H9 (cell line): Measurements from ENCODE around the gene CCS. TPM values are rescaled to one million over a fixed set of nuclear protein-coding genes. Genes with fewer than 3 reads are reported as not detected.

Source experiments
- DNase-seq: peaks from one replicate; pipeline ENCODE4 v3.0.0-alpha.2; 2017
- H2AFZ ChIP-seq: one replicate; pipeline ENCODE4 v1.6.1; 2013; ENCODE audit warnings: mild to moderate bottlenecking, low read length, control low read depth, moderate library complexity
- H2AK5ac ChIP-seq: 2 replicates; pipeline ENCODE4 v1.6.1; 2013; ENCODE audit warnings: low read length, control low read depth, mixed read lengths; ENCODE audit not compliant: insufficient read length
- H2BK120ac ChIP-seq: one replicate; pipeline ENCODE4 v1.6.1; 2013; ENCODE audit warnings: low read depth, mild to moderate bottlenecking, low read length, control low read depth, inconsistent platforms; ENCODE audit not compliant: poor library complexity, severe bottlenecking
- H2BK12ac ChIP-seq: 2 replicates; pipeline ENCODE4 v1.6.1; 2013; ENCODE audit warnings: low read length, control low read depth, mixed read lengths, low read depth; ENCODE audit not compliant: insufficient read length
- H2BK15ac ChIP-seq: 2 replicates; pipeline ENCODE4 v1.6.1; 2013; ENCODE audit warnings: low read depth, low read length, control low read depth
- H2BK20ac ChIP-seq: one replicate; pipeline ENCODE4 v1.6.1; 2013; ENCODE audit warnings: low read depth, mild to moderate bottlenecking, low read length, control low read depth, inconsistent platforms; ENCODE audit not compliant: poor library complexity, severe bottlenecking
- H2BK5ac ChIP-seq: 2 replicates; pipeline ENCODE4 v1.6.1; 2013; ENCODE audit warnings: low read length, control low read depth, mixed read lengths; ENCODE audit not compliant: insufficient read length
- H3K14ac ChIP-seq: 2 replicates; pipeline ENCODE4 v1.6.1; 2013; ENCODE audit warnings: low read length, control low read depth; ENCODE audit not compliant: insufficient read depth
- H3K18ac ChIP-seq: 2 replicates; pipeline ENCODE4 v1.6.1; 2013; ENCODE audit warnings: low read depth, mild to moderate bottlenecking, mixed read lengths, low read length, control low read depth; ENCODE audit not compliant: insufficient read length
- H3K23ac ChIP-seq: 2 replicates; pipeline ENCODE4 v1.6.1; 2013; ENCODE audit warnings: low read length, control low read depth, mixed read lengths, low read depth; ENCODE audit not compliant: insufficient read length
- H3K23me2 ChIP-seq: 2 replicates; pipeline ENCODE4 v1.6.1; 2013; ENCODE audit warnings: low read depth, mild to moderate bottlenecking, mixed read lengths, low read length, control low read depth; ENCODE audit not compliant: insufficient read length, poor library complexity, severe bottlenecking
- H3K27ac ChIP-seq: 2 replicates; pipeline ENCODE4 v1.5.1; 2013; ENCODE audit warnings: low read length, control low read depth, mixed read lengths, low read depth; ENCODE audit not compliant: insufficient read length
- H3K27me3 ChIP-seq: 2 replicates; pipeline ENCODE4 v1.6.1; 2013; ENCODE audit warnings: low read length, control low read depth, inconsistent platforms; ENCODE audit not compliant: insufficient read depth
- H3K4ac ChIP-seq: 2 replicates; pipeline ENCODE4 v1.6.1; 2013; ENCODE audit warnings: low read depth, mild to moderate bottlenecking, control low read depth, inconsistent platforms, low read length, moderate library complexity
- H3K4me1 ChIP-seq: 2 replicates; pipeline ENCODE4 v1.6.1; 2013; ENCODE audit warnings: low read length, control low read depth, inconsistent platforms; ENCODE audit not compliant: insufficient read depth
- H3K4me2 ChIP-seq: 2 replicates; pipeline ENCODE4 v1.6.1; 2013; ENCODE audit warnings: low read length, control low read depth, mixed read lengths; ENCODE audit not compliant: insufficient read length, insufficient read depth
- H3K56ac ChIP-seq: 2 replicates; pipeline ENCODE4 v1.6.1; 2013; ENCODE audit warnings: low read depth, mild to moderate bottlenecking, mixed read lengths, low read length, control low read depth; ENCODE audit not compliant: insufficient read length
- H3K79me1 ChIP-seq: 2 replicates; pipeline ENCODE4 v1.6.1; 2013; ENCODE audit warnings: low read depth, mild to moderate bottlenecking, moderate library complexity, low read length, control low read depth, inconsistent platforms; ENCODE audit not compliant: insufficient read depth, poor library complexity, severe bottlenecking
- H3K79me2 ChIP-seq: 2 replicates; pipeline ENCODE4 v1.6.1; 2013; ENCODE audit warnings: low read length, control low read depth, inconsistent platforms; ENCODE audit not compliant: insufficient read depth
- H3K9ac ChIP-seq: 2 replicates; pipeline ENCODE4 v1.6.1; 2013; ENCODE audit warnings: low read length, control low read depth, mixed read lengths; ENCODE audit not compliant: insufficient read length; ENCODE audit errors: extremely low read depth
- H3K9me3 ChIP-seq: one replicate; pipeline ENCODE4 v1.6.1; 2013; ENCODE audit warnings: low read depth, low read length, inconsistent platforms; ENCODE audit not compliant: control insufficient read depth
- H3T11ph ChIP-seq: one replicate; pipeline ENCODE4 v1.6.1; 2013; ENCODE audit warnings: mild to moderate bottlenecking, low read length, control low read depth, inconsistent platforms
- H4K20me1 ChIP-seq: one replicate; pipeline ENCODE4 v1.6.1; 2013; ENCODE audit not compliant: control insufficient read depth, insufficient read length, insufficient read depth
- H4K5ac ChIP-seq: 2 replicates; pipeline ENCODE4 v1.6.1; 2013; ENCODE audit warnings: low read depth, mild to moderate bottlenecking, mixed read lengths, low read length, control low read depth; ENCODE audit not compliant: insufficient read length
- H4K8ac ChIP-seq: replicated peaks from 2 replicates; pipeline ENCODE4 v1.6.1; 2013; ENCODE audit warnings: low read length, control low read depth, mixed read lengths, low read depth; ENCODE audit not compliant: insufficient read length
- H4K91ac ChIP-seq: 2 replicates; pipeline ENCODE4 v1.6.1; 2013; ENCODE audit warnings: low read depth, mild to moderate bottlenecking, moderate library complexity, mixed read lengths, low read length, control low read depth; ENCODE audit not compliant: insufficient read length
- H3K27ac Mint-ChIP-seq, 3 experiments: 2 replicates in 2 of 3; 3 replicates in 1 of 3; pipeline ENCODE4 v1.8.0; 2020 to 2021; ENCODE audit warnings: mixed read lengths in 3 of 3, mild to moderate bottlenecking in 1 of 3, moderate library complexity in 1 of 3
- H3K27me3 Mint-ChIP-seq: 2 replicates; pipeline ENCODE4 v1.8.0; 2021; ENCODE audit warnings: low read depth, mild to moderate bottlenecking, moderate library complexity, mixed read lengths
- H3K36me3 Mint-ChIP-seq, 3 experiments: 2 replicates in 2 of 3; 3 replicates in 1 of 3; pipeline ENCODE4 v1.8.0; 2020 to 2021; ENCODE audit warnings: low read depth in 3 of 3, mixed read lengths in 3 of 3; ENCODE audit not compliant: insufficient read depth in 1 of 3
- H3K4me1 Mint-ChIP-seq, 2 experiments: 2 replicates each; pipeline ENCODE4 v1.8.0; 2020; ENCODE audit warnings: mixed read lengths in 2 of 2
- H3K4me3 Mint-ChIP-seq, 2 experiments: 2 replicates in 1 of 2; 3 replicates in 1 of 2; pipeline ENCODE4 v1.8.0; 2020 to 2021; ENCODE audit warnings: mild to moderate bottlenecking in 2 of 2, mixed read lengths in 2 of 2, moderate library complexity in 1 of 2
- H3K9me3 Mint-ChIP-seq, 2 experiments: 2 replicates in 1 of 2; 3 replicates in 1 of 2; pipeline ENCODE4 v1.8.0; 2020; ENCODE audit warnings: mild to moderate bottlenecking in 2 of 2, mixed read lengths in 2 of 2, moderate library complexity in 1 of 2
- WGBS: extraction: QIAGEN DNeasy Blood & Tissue Kit; methylation state at CpG from one replicate; pipeline ENCODE4 v1.1.7; 2013; ENCODE audit warnings: missing lambda C conversion rate, low lambda C conversion rate, mixed read lengths; ENCODE audit not compliant: insufficient read length; ENCODE audit errors: extremely low coverage; 5-methylcytosine and 5-hydroxymethylcytosine counted together
- total RNA-seq: library from RNA; stranded (reverse); gene quantifications from 2 replicates; pipeline ENCODE4 v1.2.1, GENCODE V29; 2021
- TF ChIP-seq, protein P1 (sequence below): fragments of 200-600 bp; sonication (generic); conservative IDR thresholded peaks from 3 replicates; pipeline ENCODE4 v1.8.0; 2021; ENCODE audit warnings: antibody characterized with exemption, mild to moderate bottlenecking

Gene CCS
- total RNA-seq, 1 experiment from 2014 or later: 61.1 TPM

GRCh38 chr11:66589996-66590675 is 2.8 kb upstream of the CCS start:
- H2BK20ac ChIP-seq: no peak overlapping the region

More at GRCh38 chr11:66589996-66590675, 2.8 kb upstream of the CCS start:
- Histone ChIP-seq H3K79me2 (no peaks in the 10 kb centered on the region), H3T11ph (no peak overlapping the region), H2AK5ac (no peak overlapping the region), H4K20me1 (no peaks in the 10 kb centered on the region), H3K18ac (no peak overlapping the region), H3K56ac (no peak overlapping the region), H3K4me2 (no peak overlapping the region), H3K23ac (no peak overlapping the region), H3K9me3 (no peaks in the 10 kb centered on the region), H3K4ac (no peak overlapping the region), H4K5ac (no peak overlapping the region), H3K27me3 (no peaks in the 10 kb centered on the region), H2BK5ac (no peak overlapping the region), H2BK15ac (no peak overlapping the region), H3K23me2 (peaks cover 10% of the 10 kb centered on the region), H3K14ac (no peak overlapping the region), H4K91ac (no peak overlapping the region), H3K27ac (no peak overlapping the region), H2BK12ac (no peak overlapping the region), H3K9ac (no peak overlapping the region), H2AFZ (no peak overlapping the region), H3K79me1 (peaks cover 3% of the 10 kb centered on the region), H4K8ac (no peak overlapping the region), H2BK120ac (no peak overlapping the region), H3K4me1 (no peaks in the 10 kb centered on the region; the same call in 1 of the 2 replicates)
- TF ChIP-seq, protein P1, sequence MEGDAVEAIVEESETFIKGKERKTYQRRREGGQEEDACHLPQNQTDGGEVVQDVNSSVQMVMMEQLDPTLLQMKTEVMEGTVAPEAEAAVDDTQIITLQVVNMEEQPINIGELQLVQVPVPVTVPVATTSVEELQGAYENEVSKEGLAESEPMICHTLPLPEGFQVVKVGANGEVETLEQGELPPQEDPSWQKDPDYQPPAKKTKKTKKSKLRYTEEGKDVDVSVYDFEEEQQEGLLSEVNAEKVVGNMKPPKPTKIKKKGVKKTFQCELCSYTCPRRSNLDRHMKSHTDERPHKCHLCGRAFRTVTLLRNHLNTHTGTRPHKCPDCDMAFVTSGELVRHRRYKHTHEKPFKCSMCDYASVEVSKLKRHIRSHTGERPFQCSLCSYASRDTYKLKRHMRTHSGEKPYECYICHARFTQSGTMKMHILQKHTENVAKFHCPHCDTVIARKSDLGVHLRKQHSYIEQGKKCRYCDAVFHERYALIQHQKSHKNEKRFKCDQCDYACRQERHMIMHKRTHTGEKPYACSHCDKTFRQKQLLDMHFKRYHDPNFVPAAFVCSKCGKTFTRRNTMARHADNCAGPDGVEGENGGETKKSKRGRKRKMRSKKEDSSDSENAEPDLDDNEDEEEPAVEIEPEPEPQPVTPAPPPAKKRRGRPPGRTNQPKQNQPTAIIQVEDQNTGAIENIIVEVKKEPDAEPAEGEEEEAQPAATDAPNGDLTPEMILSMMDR: no peak
- no peak for DNase-seq
- H3K9me3 Mint-ChIP-seq: peaks cover 34 to 44% of the 10 kb centered on the region in 2 experiments
- peaks cover 2 to 22% (median 16%) of the 10 kb centered on the region in 3 experiments; a peak in 4 of 7 replicates for H3K36me3 Mint-ChIP-seq
- peaks cover 15 to 16% of the 10 kb centered on the region in 2 experiments for H3K4me1 Mint-ChIP-seq
- no peak overlapping the region; a peak in 1 of 5 replicates for H3K4me3 Mint-ChIP-seq
- H3K27ac Mint-ChIP-seq: no peak overlapping the region
- no CpG with 5 or more reads among the region's 7 CpGs for WGBS
- H3K27me3 Mint-ChIP-seq: peaks cover 30% of the 10 kb centered on the region
